NCI-H774 (cell line): Measurements from ENCODE around the gene PAM16.

Source experiments
- DNase-seq: peaks from one replicate; lab custom pipeline; 2025; lab: John Stamatoyannopoulos, UW

The PAM16 gene

GRCh38 chr16:4371357-4372000 is 20.4 kb upstream of the PAM16 start, which contains the start of gene VASN:
VASN (plus strand) TSS chr16:4371848; CDS start chr16:4380878, 9,030 bp downstream.
- peak; percentile 29 for DNase-seq

- DNase-seq, result no peak
Observed at GRCh38 chr16:4370570-4371356, 19.6 kb upstream of the PAM16 start.

- no peak for DNase-seq
Observed at GRCh38 chr16:4370151-4370550, 19.0 kb upstream of the PAM16 start.

GRCh38 chr16:4369007-4369733 is 18.0 kb upstream of the PAM16 start:
- no peak for DNase-seq

- no peak for DNase-seq
Observed at GRCh38 chr16:4367393-4367856, 16.3 kb upstream of the PAM16 start.

GRCh38 chr16:4366016-4366415 is 14.9 kb upstream of the PAM16 start:
- no peak for DNase-seq

- no peak for DNase-seq
Observed at GRCh38 chr16:4365615-4366014, 14.5 kb upstream of the PAM16 start.

- DNase-seq, result no peak
Observed at GRCh38 chr16:4365014-4365406, 13.9 kb upstream of the PAM16 start.

- DNase-seq, result no peak
Observed at GRCh38 chr16:4364196-4365013, 13.3 kb upstream of the PAM16 start.

- DNase-seq, result no peak
Observed at GRCh38 chr16:4362476-4363135, 11.5 kb upstream of the PAM16 start.

- DNase-seq, result no peak
Observed at GRCh38 chr16:4361944-4362311, 10.8 kb upstream of the PAM16 start.

GRCh38 chr16:4361033-4361943 is 10.2 kb upstream of the PAM16 start:
- no peak for DNase-seq

GRCh38 chr16:4360538-4361021 is 9.5 kb upstream of the PAM16 start:
- no peak for DNase-seq

- DNase-seq, result no peak
Observed at GRCh38 chr16:4359914-4360313, 8.8 kb upstream of the PAM16 start.

GRCh38 chr16:4358831-4359561 is 7.9 kb upstream of the PAM16 start:
- DNase-seq, result no peak

GRCh38 chr16:4358236-4358635 is 7.1 kb upstream of the PAM16 start:
- no peak for DNase-seq

- no peak for DNase-seq
Observed at GRCh38 chr16:4356820-4357219, 5.7 kb upstream of the PAM16 start.

- DNase-seq, result no peak
Observed at GRCh38 chr16:4354512-4355409, 3.6 kb upstream of the PAM16 start.
